IPS-NIHi7 (cell line): Measurements from ENCODE around the gene RXFP2.
A peak's percentile ranks its signal among the peaks of the same experiment; 100 is the strongest.

Source experiments
- DNase-seq: peaks from one replicate; pipeline ENCODE4 v3.0.0; 2012; ENCODE audit warnings: mixed read lengths; ENCODE audit errors: extremely low spot score

Gene RXFP2, protein sequence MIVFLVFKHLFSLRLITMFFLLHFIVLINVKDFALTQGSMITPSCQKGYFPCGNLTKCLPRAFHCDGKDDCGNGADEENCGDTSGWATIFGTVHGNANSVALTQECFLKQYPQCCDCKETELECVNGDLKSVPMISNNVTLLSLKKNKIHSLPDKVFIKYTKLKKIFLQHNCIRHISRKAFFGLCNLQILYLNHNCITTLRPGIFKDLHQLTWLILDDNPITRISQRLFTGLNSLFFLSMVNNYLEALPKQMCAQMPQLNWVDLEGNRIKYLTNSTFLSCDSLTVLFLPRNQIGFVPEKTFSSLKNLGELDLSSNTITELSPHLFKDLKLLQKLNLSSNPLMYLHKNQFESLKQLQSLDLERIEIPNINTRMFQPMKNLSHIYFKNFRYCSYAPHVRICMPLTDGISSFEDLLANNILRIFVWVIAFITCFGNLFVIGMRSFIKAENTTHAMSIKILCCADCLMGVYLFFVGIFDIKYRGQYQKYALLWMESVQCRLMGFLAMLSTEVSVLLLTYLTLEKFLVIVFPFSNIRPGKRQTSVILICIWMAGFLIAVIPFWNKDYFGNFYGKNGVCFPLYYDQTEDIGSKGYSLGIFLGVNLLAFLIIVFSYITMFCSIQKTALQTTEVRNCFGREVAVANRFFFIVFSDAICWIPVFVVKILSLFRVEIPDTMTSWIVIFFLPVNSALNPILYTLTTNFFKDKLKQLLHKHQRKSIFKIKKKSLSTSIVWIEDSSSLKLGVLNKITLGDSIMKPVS

DNA sequence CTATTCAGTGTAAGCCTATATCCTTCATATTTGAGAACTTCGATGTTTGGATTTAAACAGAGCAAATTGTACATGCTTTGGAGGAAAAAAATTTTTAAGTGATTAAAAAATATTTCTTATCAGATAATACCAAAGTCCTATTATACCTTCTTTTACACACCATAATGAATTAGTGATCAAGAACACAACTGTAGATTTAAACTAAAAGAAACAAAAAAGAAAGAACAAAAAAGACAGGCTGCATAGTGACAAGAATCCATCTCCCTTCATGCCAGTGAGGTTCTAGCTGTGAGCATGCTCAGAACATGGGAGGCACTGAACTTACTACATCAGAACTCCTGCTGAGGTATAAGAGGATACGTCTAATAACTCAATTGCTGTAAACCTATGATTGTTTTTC lies at the start of gene RXFP2:
Gene RXFP2 (plus strand): TSS at position 301 of the 400 bp plus-strand sequence. CDS start 87 bp downstream, at position 388.
- no peak for DNase-seq

DNA sequence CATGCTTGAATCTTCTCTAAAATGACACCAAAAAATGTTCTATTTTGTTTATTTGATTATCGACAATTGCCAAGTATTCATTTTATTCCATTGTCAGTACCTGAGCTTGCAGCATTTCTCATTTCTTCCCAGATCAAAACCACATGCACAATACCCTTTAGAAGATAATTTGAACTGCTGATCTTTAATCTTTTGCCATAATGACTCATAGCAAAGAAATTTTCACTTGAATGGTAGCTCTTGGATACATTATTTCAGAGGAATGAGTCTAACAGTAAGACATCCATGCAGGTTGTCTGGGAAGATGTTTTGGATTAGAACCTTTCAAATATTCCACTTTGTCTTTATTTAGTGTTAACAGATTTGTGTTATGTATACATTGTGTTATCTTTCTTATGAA lies 42.0 kb upstream of the RXFP2 start:
- no peak for DNase-seq

DNA sequence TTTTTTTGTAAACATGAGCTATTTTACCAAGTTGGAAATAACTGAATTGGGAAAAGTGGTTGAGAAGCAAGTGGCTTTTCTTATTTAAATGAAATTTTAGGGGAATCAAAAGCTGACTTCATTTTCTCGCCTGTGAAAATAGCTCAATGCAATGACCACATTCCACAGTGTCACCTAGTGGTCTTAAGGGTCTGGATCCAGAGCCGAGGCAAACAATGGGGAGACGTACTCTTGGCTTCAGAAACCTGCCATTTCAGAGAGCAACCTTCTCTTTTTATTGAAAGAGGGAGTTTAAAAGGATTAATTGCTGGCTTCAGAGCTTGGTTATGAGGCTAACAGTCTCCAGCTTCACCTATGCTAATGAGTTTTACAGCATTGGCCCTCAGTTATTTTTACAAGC lies 39.7 kb upstream of the RXFP2 start:
- peak; percentile 66 for DNase-seq

DNA sequence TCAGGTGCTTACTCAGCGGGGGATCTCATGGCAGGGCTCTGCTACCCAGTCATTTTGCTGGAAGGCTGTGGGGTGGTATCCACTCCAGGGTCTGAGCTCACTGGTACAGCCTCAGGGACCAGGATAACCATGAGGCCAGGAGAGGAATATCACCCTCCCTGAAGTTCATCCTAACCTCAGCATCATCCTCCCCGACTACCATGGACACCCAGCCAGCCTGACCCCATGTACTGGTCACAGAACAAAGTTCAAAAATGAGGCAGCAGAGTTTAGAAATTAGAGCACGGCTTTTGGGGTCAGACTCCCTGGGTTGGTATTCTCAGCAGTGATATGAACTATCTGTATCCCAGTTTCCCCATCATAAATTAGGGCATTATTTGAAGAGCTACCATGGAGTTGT lies 35.5 kb upstream of the RXFP2 start:
- no peak for DNase-seq

DNA sequence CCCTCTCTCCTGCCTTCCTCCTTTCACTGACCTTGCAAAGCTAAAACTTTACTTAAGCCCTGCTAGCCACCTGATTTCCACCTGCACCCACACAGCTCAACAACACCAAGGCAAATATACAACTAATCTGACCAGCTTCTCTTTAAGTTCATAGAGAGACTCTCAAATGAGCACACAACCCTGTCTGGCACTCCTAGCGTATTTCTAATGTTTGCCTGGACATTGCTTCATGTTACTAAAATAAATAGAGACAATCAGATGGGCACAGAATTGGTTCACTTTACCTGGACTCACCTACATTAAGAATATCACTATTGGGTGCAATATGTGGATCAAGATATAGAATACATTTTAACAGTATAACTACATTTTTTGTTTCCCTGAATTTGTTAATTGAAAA lies 33.2 kb upstream of the RXFP2 start:
- DNase-seq: no peak

DNA sequence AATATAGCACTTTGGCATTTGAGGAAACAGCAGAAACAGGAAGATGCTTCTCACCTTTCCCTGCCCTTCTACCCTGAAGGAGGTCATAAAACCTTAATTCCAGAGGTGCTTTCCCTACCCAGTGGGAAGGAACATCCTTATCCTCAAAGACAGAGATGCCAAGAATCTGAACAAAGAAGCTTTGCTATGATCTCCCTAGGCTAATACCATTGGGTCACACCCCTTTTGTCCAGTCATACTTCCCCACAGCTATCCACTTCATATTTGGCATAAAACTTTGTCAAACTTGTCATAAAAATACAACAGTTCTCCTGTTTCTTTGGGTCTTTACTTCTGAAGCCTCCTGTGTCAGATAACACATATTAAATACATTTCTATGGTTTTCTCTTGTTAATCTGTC lies 21.7 kb upstream of the RXFP2 start:
- no peak for DNase-seq

DNA sequence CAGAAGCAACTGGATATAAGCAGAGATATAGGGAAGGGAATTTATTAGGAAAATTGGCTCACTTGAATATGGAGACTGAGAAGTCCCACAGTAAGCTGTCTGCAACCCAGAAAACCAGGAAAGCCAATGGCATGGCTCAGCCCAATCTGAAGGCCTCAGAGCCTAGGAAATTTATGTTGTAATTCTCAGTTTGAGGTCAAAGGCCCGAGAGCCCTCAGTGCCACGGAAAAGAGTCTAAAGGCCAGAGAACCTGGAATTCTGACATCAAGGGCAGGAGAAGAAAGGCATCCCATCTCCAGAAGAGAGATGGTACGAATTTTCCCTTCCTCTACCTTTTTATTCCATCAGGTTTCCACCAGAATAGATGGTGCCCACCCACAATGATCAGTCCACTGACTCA lies 20.1 kb upstream of the RXFP2 start:
- no peak for DNase-seq

DNA sequence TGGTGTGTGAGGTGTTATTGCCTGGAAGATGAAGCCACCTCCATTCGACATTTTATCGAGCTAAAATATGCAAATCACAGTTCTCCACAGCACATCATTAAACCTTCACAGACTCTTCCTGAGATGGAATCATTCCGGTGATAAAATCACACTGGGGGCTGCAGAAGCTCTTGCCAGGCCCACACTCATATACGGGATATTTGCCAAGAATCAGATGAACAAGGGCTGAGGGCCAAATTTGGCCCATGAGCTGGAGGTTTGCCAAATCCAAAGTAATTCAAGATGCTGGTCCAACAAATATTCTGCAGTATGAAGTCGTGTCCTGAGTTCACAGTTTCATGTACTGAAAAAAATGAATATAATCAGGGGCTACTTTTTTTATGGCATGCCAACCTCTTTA lies 16.7 kb upstream of the RXFP2 start:
- DNase-seq: no peak

DNA sequence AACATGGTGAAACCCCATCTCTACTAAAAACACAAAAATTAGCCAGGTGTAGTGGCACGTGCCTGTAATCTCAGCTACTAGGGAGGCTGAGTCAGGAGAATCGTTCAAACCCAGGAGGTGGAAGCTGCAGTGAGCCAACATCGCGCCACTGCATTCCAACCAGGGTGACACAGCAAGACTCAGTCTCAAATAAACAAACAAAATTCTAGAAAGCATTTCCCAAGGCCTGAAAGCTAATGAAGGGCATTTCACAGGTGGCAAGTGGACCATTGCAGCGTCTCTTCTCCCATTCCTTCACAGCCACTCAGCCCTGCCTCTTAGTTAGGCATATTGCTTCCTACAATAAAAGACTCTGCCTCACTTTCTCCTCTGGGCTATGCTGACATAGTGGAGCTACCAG lies 13.5 kb upstream of the RXFP2 start:
- DNase-seq: no peak

DNA sequence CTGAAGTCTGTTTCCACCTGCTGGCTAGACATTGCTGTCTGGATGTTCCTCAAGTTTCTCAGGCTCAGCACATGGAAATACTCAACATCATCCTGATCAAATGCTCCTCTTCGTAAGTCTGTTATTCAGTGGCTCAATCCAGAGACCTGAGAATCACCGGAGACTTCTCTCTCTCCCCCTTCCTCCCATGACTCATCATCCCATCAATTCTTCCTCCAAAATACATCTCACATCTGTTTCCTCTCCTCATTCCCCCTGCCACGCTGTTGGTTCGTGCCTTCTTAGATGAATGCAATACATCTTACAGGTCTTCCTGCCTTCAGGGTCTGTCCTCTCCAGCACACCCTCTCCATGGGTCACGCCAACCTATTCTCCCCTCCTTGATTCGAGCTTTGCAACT lies 7.4 kb upstream of the RXFP2 start:
- no peak for DNase-seq

DNA sequence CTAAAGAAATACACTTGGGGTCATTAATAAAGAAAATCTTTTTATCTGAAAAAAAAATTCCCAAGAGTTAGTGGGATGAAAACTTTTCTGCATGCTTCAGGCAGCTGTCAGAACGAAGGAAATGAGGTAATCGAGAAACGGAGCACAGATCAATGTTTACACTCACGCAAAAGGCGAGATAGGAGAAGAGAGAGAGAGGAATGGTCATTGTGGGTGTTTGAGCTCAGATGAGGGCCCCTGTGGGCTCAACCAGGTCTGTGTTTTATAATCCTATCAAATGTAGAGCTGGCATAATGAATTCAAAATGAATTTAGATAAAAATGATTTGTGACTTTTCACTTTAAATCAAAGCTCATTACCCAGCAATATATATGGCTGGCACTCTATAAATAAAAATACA lies 6.3 kb upstream of the RXFP2 start:
- no peak for DNase-seq

DNA sequence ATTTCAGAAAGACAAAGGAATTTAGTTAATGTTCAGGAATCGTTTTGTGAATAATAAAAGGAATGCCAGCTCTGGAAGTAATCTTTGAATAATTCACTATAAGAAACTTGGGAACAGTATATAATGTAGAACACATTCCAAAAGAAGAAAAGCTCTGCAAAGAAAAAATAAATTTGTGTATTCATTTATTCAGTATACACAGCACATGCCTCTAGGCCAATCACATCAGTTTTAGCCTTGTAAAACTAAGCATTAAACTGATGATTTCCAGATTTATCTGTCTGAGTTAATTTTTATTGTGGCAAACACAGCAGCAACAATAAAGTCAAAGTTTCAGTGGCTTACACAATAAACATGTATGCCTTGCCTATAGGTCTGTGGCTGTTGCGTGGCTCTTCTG lies 5.7 kb upstream of the RXFP2 start:
- DNase-seq: no peak

DNA sequence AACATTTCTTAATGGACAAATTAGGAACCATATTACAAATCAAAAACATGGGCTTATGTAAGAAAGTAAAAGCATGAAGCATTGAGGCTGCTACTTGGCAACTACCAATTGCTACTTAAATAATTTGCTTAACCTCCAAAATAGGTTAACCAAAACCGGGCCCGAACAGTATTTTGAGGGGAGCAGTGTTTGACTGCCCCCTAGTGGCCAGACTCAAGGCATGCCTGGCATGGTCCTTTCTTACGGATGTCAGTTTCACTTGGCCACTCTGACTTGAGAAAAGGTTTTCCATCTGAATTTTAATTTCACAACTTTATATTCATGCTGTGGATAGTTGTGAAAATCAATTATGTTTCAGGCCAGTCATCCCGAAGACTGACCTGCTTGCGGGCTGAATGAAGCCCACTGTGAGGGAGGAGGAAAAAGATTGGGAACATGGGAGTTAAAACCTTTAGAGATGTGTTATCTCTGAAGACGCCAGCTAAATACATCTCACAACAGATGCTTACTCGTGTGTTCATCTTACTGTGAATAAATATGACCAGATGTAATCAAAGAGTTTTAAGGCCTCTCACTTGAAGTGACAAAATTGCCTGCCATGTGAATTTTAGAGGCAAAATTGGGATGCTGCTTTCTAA lies 2.9 kb downstream of the RXFP2 start:
- DNase-seq: peak; percentile 75

DNA sequence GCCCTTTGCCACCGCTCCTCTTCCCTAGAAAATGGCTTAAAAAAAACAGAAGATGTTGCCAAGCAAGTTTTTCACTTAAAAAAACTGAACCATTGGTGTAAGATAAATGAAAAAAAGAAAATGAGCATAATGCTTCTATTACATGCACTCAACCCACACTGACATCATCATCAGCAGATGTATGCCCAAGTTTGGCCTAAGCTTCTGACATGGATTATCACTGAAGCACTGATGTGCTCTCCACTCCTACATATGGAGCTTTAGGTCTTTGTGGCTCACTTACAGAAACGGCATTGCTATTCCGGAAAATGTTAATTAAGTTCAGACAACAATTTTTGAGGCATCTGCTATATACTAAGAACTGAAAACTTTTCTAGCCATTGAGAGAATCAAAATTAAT lies 8.0 kb downstream of the RXFP2 start:
- no peak for DNase-seq

DNA sequence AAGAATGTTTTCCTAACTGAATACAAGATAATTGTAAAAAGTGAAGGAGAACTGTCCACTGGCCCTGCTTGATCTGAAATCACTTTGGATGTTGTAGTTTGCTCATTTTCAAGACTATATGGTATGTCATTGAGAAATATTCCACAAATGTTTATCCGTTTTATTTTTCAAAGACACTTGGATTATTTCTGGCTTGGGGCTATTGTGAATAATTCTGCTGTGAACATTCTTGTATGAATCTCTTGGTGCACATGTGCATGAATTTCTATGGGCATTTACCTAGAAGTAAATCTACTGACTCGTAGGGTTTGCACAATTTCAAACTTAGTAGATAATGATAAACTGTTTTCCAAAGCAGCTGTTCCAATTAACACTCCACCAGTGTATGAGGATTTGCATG lies 8.6 kb downstream of the RXFP2 start:
- no peak for DNase-seq

DNA sequence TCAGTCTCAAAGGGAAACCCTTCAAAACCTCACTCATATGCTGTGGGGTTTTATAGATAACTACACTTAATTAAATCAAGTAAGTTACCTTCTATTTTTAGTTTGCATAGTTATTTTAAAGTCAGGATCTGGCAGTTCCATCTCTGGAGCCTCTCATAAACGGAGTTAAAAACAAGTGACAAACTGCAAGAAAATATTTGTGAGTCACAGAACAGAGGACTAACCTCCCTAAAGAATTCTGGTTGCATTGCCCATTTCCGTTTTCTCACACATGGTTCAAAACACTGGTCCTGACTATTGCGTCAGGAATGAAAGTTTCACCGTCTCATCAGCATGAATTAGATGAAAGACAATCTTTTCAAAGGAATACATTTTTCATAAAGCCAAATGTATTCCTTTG lies 10.6 kb downstream of the RXFP2 start:
- no peak for DNase-seq

DNA sequence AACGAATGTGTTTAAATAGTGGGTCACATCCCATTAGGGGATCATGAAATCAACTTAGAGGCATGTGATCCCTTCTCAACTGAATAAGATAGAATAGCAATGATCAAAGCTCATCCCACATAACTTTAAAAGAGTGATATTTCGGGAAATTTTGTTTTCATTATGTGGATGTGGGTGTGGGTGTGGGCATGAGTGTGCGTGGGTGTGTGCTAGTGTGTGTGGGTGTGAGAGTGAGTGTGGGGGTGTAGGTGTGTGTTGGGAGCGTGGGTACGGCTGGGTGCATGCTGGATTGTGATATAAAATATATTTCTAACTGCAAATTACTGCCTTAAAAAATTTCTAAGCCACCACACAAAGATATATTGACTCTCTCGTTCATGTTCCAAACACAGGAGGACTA lies 15.9 kb downstream of the RXFP2 start:
- no peak for DNase-seq

DNA sequence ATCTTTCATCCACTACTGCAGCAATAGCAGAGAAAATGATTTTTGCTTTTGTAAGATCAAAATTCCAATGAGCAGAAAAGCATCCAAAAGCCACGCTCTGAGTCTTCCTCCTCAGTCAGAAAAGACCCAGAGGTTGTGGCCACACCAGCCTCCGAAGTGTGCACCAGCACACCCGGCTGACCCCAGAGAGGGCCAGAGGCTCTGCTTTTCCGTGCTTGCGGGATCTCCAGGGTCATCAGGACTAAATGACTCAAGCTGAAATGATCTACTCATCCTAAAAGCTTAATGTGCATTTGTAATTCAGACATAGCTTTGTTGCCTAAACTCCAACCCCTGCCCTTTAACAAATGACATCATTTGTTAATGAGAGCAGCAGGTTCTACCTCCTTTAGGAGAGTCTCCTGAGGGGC lies 16.5 kb downstream of the RXFP2 start:
- no peak for DNase-seq

DNA sequence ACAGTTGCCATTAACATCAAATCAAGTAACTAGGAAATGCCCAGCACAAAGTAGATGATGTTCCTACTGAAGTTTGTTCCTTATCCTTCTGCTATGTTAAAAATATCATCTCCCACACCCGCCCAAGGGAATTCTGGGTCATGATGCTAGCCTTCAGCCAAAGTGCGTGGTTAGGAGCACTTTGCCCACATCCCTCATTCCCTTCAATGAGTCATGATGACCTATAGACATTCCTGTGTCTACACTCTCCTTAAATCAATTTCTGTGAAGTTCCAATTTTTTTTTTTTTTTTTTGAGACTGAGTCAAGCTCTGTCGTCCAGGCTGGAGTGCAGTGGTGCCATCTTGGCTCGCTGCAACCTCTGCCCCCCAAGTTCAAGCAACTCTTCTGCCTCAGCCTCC lies 17.0 kb downstream of the RXFP2 start:
- no peak for DNase-seq

DNA sequence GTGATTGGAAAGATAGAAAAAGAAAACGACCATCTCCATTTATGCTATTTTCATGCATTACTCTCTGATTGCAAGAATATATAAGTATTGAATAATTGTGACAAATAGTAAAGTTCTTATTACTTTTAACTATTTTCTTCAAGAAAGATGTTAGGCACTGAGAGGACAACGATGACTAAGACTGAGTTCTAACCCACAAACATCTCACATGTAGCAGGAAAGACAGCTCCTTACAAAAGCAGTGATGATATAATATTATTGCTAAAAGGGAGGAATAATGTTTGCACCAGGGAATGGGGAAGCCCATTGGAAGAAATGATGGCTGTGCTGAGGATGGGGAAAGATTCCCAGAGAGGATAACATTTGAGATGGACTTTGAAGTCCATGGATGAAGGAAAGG lies 22.6 kb downstream of the RXFP2 start:
- DNase-seq: no peak

DNA sequence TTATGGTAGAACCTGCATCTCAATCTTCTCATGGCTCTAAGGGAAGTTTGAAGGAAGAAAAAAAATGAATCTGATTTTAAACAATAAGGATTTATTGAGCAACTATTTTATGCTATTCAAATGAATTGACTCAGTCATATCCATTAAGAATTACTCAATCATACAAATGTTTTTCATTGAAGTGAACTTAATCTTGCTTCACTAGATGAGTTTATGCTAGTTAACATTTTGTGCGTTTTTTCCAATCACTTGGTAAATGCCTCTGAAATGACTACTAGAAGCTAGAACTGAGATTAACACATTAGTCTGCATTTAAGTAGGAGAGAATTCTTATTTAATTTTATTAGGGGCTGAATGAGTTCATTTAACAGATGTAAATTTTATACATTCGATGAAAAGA lies 25.2 kb downstream of the RXFP2 start:
- DNase-seq: no peak

DNA sequence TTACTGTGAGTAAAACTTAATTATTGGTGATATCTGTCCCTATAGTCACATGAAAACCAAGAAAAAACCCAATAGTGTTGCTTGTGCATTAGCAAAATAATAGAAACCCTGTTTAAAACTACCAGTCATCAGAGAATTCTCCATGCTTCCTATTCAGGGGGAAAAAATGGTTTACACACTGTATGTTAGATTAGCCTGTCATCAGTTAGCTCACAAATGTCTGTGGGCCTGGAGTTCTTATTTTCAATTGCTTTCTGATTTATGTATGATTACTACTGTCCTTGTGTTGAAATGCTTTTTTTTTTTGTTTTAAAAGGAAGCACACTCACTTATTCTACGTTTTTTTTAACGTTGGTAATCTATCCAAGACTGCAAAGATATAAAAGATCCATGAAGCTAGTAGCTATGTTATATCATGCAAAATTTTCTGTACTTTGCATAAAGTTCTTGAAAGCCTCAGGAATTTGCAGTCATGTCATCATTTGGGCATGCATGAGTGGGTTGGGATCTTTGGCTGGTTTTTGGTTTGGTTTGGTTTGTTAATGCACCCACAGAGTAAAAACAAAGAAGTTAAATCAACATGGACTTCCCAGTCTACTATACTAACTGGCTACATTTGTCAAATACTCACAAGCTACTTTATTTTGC lies 25.9 kb downstream of the RXFP2 start:
- no peak for DNase-seq
